ENCODE measurements around the gene ELP4. TPM values are rescaled to one million over a fixed set of nuclear protein-coding genes. Genes with fewer than 3 reads are reported as not detected.

Gene ELP4
- total RNA-seq, 1 experiment from 2014 or later = 15.2 TPM

GRCh38 chr11:31500560-31500959 is 9.0 kb upstream of the ELP4 start:
- H2BK20ac ChIP-seq (ENCODE audit: low read depth, low read length, poor library complexity, severe bottlenecking) = no peak overlapping the region
- no peak overlapping the region for H3T11ph ChIP-seq (ENCODE audit: low read length)
- H3K4ac ChIP-seq (ENCODE audit: low read depth, low read length) = no peak overlapping the region
- H2BK5ac ChIP-seq (ENCODE audit: insufficient read length, low read length) = no peak overlapping the region
- H4K20me1 ChIP-seq (ENCODE audit: control insufficient read depth, insufficient read depth, insufficient read length) = no peaks in the 10 kb centered on the region
- no peak for TF ChIP-seq CTCF (conservative IDR thresholded peaks at IDR 0.05)
- H3K9me3 ChIP-seq (ENCODE audit: control insufficient read depth, low read depth, low read length) = no peaks in the 10 kb centered on the region
- no peak overlapping the region for H3K9ac ChIP-seq (ENCODE audit: extremely low read depth, insufficient read length, low read length)
- no peaks in the 10 kb centered on the region for H3K23me2 ChIP-seq (ENCODE audit: insufficient read length, low read depth, low read length, poor library complexity, severe bottlenecking)
- no peak overlapping the region for H2BK12ac ChIP-seq (ENCODE audit: insufficient read length, low read depth, low read length)
- H2BK15ac ChIP-seq (ENCODE audit: low read depth, low read length) = no peak overlapping the region
- no peak overlapping the region for H3K56ac ChIP-seq (ENCODE audit: insufficient read length, low read depth, low read length)
- no peak overlapping the region for H2BK120ac ChIP-seq (ENCODE audit: low read depth, low read length, poor library complexity, severe bottlenecking)
- no CpG with 5 or more reads among the region's 2 CpGs for WGBS (ENCODE audit: extremely low coverage, insufficient read length, low lambda C conversion rate)
- no peak overlapping the region for H3K27ac ChIP-seq (ENCODE audit: insufficient read length, low read depth, low read length)
- peaks cover 0 to 3% of the 10 kb centered on the region in 2 experiments; a peak in 2 of 4 replicates for H3K4me1 Mint-ChIP-seq
- peaks cover 6 to 21% (median 10%) of the 10 kb centered on the region in 3 experiments for H3K36me3 Mint-ChIP-seq (ENCODE audit: insufficient read depth in 1 of 3, low read depth in 3 of 3)
- peaks cover 6% of the 10 kb centered on the region for H3K79me1 ChIP-seq (ENCODE audit: insufficient read depth, low read depth, low read length, poor library complexity, severe bottlenecking)
- no peak overlapping the region for H2AFZ ChIP-seq (ENCODE audit: low read length)
- no peaks in the 10 kb centered on the region for H3K27me3 Mint-ChIP-seq (ENCODE audit: low read depth)
- H4K91ac ChIP-seq (ENCODE audit: insufficient read length, low read depth, low read length) = no peak overlapping the region
- H4K8ac ChIP-seq (replicated peaks; ENCODE audit: insufficient read length, low read depth, low read length) = no peak overlapping the region
- no peak overlapping the region for H3K4me2 ChIP-seq (ENCODE audit: insufficient read depth, insufficient read length, low read length)
- no peak overlapping the region for H4K5ac ChIP-seq (ENCODE audit: insufficient read length, low read depth, low read length)
- H3K79me2 ChIP-seq (ENCODE audit: insufficient read depth, low read length) = peaks cover 5% of the 10 kb centered on the region; the same call in 1 of the 2 replicates
- H3K14ac ChIP-seq (ENCODE audit: insufficient read depth, low read length) = no peak overlapping the region
- no peak overlapping the region for H3K4me3 Mint-ChIP-seq
- H3K9me3 Mint-ChIP-seq = peaks cover 1 to 4% of the 10 kb centered on the region in 2 experiments; a peak in 2 of 5 replicates
- no peaks in the 10 kb centered on the region; the same call in 1 of the 2 replicates for H3K4me1 ChIP-seq (ENCODE audit: insufficient read depth, low read length)
- H3K27ac Mint-ChIP-seq = peak overlapping the region in 2 of 3 experiments; percentile 21 to 46; a peak in 3 of 7 replicates
- DNase-seq = no peak
- no peak overlapping the region for H3K18ac ChIP-seq (ENCODE audit: insufficient read length, low read depth, low read length)
- H3K27me3 ChIP-seq (ENCODE audit: insufficient read depth, low read length) = no peaks in the 10 kb centered on the region
- no peak overlapping the region for H3K23ac ChIP-seq (ENCODE audit: insufficient read length, low read depth, low read length)
- H2AK5ac ChIP-seq (ENCODE audit: insufficient read length, low read length) = no peak overlapping the region

Measured in H9 (cell line).